GM18517 (cell line): ENCODE data around the gene CCDC190.
"Not testable (repeated sequence)": the region's sequence is repeated elsewhere in the genome, so short reads cannot be mapped to it uniquely, and the experiment has no call there.

Experiments
- ATAC-seq: cut with Tn5 transposase; IDR thresholded peaks from one replicate; pipeline ENCODE4 v1.9.1; 2021; ENCODE audit warnings: mild to moderate bottlenecking, moderate library complexity; ENCODE audit not compliant: unreplicated experiment

CCDC190 gene

GRCh38 chr1:162861101-162861500 lies at the start of gene CCDC190:
CCDC190 (minus strand) TSS chr1:162861175; CDS start chr1:162859646, 1,529 bp downstream.
- no peak for ATAC-seq

GRCh38 chr1:162910161-162910560 lies 49.2 kb upstream of the CCDC190 start:
- no peak for ATAC-seq

- no peak for ATAC-seq
These were observed 47.8 kb upstream of the CCDC190 start for GRCh38 chr1:162908780-162909179.

- no peak for ATAC-seq
These were observed 47.3 kb upstream of the CCDC190 start for GRCh38 chr1:162908236-162908635.

- no peak for ATAC-seq
These were observed 45.5 kb upstream of the CCDC190 start for GRCh38 chr1:162906485-162906884.

GRCh38 chr1:162905174-162906158 lies 44.5 kb upstream of the CCDC190 start:
- ATAC-seq, result no peak

- no peak for ATAC-seq
These were observed 43.6 kb upstream of the CCDC190 start for GRCh38 chr1:162904579-162904978.

- no peak for ATAC-seq
These were observed 43.0 kb upstream of the CCDC190 start for GRCh38 chr1:162904023-162904422.

- no peak for ATAC-seq
These were observed 42.3 kb upstream of the CCDC190 start for GRCh38 chr1:162903246-162903645.

GRCh38 chr1:162902416-162902815 lies 41.4 kb upstream of the CCDC190 start:
- ATAC-seq, result no peak

GRCh38 chr1:162901243-162901642 lies 40.3 kb upstream of the CCDC190 start:
- ATAC-seq, result no peak

GRCh38 chr1:162899422-162900146 lies 38.6 kb upstream of the CCDC190 start:
- no peak for ATAC-seq

- ATAC-seq, result no peak
These were observed 32.6 kb upstream of the CCDC190 start for GRCh38 chr1:162893612-162893908.

- no peak for ATAC-seq
These were observed 32.1 kb upstream of the CCDC190 start for GRCh38 chr1:162892906-162893611.

GRCh38 chr1:162889989-162890388 lies 29.0 kb upstream of the CCDC190 start:
- ATAC-seq, result no peak

- ATAC-seq, result no peak
These were observed 25.7 kb upstream of the CCDC190 start for GRCh38 chr1:162886705-162887104.

- ATAC-seq, result no peak
These were observed 24.3 kb upstream of the CCDC190 start for GRCh38 chr1:162885265-162885664.

- no peak for ATAC-seq
These were observed 23.9 kb upstream of the CCDC190 start for GRCh38 chr1:162884831-162885230.

- ATAC-seq, result no peak
These were observed 21.3 kb upstream of the CCDC190 start for GRCh38 chr1:162882248-162882674.

- no peak for ATAC-seq
These were observed 20.6 kb upstream of the CCDC190 start for GRCh38 chr1:162881590-162881989.

GRCh38 chr1:162880617-162881016 lies 19.6 kb upstream of the CCDC190 start:
- ATAC-seq, result not testable (repeated sequence)
